HG02870 (cell line): ENCODE results near the gene MBD1.
"Not testable (repeated sequence)": the region's sequence is repeated elsewhere in the genome, so short reads cannot be mapped to it uniquely, and the experiment has no call there.

Experiments used
- ATAC-seq: cut with Tn5 transposase; IDR thresholded peaks from one replicate; pipeline ENCODE4 v1.9.1; 2021; ENCODE audit warnings: mild to moderate bottlenecking, moderate library complexity; ENCODE audit not compliant: unreplicated experiment

The MBD1 gene

GRCh38 chr18:50293039-50293438 is 11.7 kb upstream of the MBD1 start:
- ATAC-seq = no peak

DNA sequence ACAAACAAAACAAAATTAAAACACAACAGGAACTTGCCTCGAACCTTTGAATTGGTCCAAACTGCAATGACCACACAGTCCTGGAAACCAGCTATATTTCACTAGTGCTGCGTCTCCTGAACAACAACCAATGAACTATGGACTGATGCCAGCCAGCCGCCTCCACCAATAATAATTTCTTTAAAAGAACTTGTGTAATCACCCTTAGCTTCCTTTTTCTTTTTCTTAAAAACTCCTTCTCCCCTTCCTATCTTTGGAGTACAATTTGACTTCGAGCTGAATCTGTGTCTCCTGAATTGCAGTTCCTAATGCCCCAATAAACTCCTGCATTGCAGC is 7.8 kb upstream of the MBD1 start:
- ATAC-seq = no peak

- not testable (repeated sequence) for ATAC-seq
These were observed 7.2 kb upstream of the MBD1 start for GRCh38 chr18:50288348-50289107.

DNA sequence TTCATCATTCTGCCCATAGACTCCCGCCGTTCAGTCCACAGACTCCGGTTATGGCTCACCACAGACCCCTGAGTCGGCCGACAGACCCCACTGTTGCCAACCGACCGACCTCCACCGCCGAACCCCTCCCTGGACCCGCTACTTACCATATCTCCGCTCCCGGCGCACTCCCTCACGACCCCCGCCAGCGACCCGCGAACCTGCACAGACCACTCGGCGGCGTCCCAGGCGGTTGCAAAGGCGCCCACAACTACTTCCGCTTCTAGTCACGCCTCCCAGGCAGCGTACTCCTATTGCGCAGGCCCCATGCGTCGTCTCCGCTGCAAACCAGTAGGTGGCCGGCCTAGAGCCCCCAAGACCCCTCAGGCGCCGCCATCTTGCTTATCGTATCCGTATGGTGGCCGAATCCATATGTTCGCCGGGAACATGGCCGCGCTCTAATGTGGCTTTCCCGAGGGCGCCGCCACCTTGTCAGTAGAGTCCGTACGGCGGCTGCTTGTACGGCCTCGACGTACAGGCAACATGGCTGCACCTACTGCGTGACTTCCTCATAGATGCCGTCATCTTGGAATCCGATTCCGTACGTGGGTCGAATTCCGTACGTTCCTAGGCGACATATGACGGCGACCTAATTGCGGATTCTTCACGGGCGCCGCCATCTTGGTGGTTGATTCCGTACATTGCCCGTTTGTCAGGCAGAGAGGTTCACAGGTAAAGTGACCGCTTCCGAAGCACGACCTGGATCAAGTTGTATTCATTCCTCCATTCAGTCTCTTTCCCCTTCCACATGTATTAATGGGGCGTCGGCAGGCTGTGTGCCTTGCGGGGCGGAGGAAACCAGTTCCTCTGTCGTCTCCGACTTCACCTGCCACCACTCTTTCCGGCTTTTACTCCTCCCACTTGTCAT is 6.4 kb upstream of the MBD1 start, which contains the start of gene CXXC1:
Gene CXXC1, minus strand, starts transcription at position 252 of the 907 bp plus-strand sequence. Its CDS starts 103 bp downstream, at position 149.
- peak; percentile 90 for ATAC-seq

GRCh38 chr18:50287028-50287440 is 5.7 kb upstream of the MBD1 start:
- ATAC-seq = no peak

DNA sequence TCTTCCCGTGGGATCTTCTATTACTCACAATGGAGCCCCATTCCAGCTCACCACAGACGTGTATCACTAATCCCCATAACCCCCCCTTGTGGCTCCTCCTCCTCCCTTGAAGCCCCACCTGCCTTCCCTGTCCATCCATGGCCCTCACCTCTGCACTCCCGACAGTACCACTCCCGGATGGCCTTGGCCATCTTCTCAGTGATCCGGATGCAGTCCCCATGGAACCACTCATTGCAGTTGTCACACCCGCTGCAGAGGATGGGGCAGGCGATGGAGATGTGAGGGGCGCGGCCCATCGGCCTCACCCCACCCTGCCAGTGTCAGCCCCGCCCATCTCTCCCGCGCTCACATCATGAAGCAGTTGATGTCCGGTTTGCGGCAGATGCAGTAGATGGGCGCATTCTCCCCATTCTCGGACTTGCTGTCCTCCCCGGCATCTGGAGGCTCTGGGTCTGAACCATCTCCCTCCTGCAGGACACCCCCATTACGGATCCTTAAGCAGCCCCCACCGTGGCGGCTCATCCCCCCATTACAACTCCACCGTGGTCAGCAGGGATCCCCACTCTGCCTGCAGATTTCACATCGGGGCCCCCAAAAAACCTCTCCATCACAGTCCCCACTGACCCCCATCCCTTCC is 5.2 kb upstream of the MBD1 start:
- no peak for ATAC-seq

DNA sequence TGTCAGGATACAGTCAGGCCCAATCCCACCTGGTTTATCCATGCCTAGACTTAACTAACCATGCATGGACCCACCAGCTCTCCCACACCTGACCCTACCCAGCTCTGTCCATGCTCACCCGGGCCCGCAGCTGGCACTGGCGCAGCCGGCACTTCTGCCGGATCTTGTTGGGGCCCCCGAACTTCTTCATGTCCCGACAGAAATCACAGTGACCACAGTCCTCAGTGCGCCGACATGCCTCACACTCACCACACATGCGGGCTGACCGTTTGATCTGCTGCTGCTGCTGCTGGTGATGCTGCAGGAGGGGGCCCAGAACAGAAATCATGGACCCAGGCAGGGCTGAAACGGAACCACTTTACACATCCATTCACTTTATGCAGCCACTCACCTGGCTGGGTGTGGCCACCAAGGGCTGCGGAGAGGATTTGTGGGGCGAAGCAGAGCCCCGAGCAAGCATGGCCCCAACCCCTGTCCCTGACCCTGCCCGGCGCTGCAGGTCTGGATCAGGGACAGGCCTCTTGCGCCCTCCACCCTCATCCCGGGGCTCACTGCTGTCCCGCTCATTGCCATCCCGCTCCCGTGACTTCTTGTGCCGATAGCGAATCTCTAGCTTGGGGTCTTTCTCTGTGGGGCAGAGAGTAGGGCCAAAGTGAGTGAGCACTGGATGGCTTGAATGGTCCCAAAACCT is 4.5 kb upstream of the MBD1 start:
- ATAC-seq = no peak

DNA sequence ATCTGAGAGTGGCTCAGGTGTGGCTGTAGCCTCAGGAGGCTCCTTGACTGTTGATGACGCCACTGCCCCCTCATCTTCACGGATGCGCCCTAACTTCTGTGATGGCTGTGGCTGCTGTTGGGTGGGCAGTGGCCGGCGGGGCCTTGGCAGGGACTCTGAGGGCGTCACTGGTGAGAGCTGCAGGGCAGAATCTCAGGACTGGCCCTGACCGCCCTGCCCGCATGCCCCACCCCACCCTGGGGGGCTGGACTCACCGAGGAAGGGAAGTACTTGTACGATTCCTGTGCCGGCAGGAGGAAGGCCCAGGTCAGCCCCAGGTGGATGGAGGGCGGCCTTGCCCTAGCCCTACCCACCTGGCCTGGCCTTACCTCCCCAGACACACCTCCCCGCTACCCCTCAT is 3.7 kb upstream of the MBD1 start:
- no peak for ATAC-seq

GRCh38 chr18:50284255-50284885 is 3.0 kb upstream of the MBD1 start:
- ATAC-seq = no peak

DNA sequence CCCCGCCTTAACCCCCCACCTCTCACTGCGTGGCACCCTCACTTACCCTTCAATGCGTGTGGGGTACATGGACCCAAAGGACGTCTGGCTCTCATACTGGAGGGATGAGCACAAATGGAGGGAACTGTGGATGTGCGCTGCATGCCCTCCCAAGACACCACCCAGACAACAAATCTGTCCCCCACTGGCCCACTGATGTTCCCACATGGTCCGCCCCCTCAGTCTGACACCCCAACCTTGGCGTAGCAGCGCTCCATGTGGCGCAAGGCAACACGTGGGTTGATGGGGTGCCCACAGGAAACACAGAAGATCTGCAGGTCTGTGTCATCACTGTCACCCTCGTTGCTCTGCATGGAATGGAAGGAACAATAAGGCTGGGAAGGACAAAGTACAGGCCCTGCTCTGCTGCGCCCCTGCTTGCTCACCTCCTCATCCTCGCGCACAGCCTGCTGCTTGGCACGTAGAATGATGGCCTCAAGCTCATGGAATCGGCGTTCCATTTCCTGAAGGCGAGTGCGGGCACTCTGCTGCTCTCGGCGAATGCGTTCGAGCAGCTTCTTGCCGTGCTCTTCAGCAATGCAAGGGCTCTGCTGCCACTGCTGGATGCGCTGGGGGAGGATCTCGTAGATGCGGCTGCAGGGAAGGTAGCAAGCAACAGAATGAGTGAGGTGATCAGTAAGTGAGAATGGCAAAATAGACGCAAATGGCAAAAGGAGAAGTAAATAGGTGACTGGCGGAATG is 2.3 kb upstream of the MBD1 start:
- ATAC-seq = no peak

DNA sequence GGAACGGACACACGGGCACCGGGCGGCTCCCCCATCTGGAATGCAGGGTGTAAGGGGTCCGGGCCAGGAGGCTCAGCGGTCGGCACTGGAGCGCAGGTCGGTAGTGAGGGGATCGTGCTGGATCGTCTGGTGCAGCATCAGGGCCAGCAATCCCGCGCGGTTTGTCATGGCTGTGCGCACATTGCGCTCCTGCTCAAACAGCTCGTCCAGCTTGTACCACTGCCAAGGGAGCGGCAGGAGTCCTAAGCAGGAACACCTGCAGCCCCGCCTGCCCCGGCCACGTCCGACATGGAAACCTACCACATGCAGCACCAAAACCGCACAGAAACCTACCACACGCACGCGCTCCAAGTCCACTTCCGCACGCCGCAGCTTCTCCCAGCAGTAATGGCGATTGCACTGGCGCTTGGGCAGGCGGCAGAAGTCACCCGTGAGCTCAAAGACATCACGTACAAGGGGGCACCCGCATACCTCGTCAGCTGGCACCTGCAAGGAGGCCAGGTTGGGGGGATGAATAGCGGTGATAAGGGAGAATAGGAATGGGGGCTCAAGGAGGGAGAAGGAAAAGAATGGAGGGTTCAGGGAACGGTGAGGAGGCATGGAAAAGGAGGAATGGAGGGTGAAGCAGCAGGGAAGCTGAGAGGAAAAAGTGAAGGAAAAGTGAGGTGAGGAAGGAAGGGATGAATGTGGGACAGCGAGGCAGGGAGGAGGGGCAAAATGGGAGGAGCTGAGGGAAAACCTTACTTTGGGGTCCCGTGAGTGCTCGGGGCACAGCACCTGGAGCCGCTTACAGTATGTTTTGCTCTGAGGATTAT is 1.4 kb upstream of the MBD1 start:
- ATAC-seq = no peak

DNA sequence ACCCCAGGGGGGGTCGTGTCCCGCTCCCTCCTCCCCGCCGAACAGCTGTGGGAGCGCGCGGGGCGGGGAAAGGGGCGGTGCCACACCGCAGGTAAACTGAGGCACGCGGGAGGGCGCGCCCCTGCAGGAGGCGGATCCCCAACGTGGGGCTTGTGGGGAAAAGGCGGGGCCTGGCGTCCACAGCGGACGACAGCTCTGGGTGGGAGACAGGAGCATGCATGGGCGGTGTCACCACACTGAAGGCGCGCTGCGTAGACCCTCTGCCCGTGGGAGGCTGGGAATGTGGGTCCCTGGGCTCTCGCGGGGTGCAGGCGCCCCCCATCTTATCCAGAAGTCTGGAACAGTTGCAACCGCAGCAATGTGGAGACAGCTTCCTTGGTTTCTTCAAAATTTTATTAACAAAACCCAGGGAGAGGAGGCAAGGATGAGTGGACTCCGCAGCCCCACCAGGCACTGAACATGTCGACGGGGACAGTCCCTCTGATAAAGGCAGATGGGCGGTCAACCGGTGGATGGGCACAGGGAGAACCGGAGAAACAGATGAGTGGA is 723 bp upstream of the MBD1 start:
- ATAC-seq = no peak

DNA sequence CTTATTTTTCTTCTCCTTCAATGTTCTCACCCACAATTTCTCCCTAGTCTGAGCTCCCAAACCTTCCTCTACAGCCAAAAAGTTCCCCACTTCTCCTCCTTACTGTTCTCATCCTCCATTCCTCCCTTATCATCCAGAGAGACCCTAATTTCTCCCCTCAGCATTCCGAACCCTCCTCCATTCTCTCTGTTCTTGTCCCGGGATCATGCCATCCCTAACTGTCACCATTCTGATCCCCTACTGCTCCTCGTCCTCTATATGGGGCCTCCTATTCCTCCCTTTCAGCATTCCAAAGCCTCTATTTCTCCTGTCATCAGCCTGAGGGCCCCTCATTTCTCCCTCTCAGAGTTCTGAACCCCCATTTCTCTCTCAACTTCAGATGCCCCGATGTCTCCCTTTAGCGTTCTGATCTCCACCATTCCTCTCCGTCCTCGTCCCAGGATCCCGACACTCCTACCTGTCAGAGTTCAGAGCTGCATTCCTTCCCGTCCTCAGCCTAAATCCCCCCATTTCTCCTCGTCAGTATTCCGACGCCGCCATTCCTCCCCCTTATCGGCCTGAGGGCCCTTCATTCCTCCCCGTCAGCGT is 522 bp downstream of the MBD1 start:
- no peak for ATAC-seq

DNA sequence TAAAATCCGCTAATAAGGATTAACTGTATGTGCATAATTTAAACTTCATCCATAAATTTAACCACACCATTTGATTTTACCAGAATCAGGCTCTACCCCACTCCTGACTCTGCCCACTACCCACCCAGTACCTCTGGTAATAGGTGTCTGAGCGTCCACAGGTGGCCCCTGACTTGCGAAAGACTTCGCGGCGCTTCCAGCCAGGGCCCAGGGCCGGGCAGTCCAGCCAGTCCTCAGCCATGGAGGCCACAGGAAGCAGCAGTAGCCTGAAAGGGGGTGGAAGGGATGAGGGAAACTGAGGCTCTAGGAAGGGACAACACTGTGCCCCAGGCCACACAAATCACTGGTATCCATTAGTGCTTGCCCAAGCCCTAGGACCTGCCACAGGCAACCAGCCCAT is 1.6 kb downstream of the MBD1 start:
- no peak for ATAC-seq

- no peak for ATAC-seq
These were observed 3.4 kb downstream of the MBD1 start for GRCh38 chr18:50277942-50278341.

DNA sequence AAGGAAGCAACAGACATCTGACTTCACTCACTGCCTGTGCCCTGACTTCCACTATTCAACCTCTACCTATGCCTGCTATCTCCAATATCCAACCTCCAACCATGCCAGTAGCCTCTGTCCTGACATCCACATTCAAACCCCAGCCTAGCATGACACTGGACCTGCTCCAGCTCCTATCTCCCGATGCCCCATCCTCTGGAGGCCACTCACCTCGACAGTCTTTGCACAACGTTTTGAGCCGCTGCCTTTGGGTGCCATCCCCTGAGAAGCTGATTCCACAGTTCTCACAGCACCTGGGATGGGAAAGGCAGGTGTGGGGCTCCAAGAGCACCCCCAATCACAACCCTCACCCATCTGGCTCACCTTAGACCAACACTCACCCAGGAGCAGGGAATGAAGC is 4.9 kb downstream of the MBD1 start:
- ATAC-seq = no peak

DNA sequence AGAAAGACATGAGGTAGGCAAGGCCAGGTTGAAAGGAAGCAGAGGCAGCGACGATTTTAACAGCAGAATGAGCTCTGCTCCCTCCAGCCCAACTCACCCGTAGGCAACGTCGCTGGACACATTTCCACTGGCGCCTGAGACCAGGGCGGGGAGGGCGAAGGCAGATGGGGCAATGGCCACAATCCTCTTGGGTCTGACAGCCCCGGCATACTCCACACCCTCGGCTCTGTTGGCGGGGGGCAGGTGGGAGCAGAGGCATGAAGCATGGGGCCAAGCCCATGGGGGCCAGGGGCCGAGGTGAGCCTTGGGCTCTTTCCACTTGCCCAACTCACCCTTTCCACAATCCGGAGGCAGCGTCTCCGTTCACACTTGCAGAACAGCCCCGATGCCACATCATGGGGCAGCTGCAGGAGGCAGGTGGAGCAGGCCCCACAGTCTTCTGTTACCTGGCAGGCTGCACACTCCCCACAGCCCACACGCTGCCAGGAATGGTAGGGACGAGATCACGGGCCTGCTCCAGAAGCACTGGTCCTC is 5.8 kb downstream of the MBD1 start:
- ATAC-seq = no peak

DNA sequence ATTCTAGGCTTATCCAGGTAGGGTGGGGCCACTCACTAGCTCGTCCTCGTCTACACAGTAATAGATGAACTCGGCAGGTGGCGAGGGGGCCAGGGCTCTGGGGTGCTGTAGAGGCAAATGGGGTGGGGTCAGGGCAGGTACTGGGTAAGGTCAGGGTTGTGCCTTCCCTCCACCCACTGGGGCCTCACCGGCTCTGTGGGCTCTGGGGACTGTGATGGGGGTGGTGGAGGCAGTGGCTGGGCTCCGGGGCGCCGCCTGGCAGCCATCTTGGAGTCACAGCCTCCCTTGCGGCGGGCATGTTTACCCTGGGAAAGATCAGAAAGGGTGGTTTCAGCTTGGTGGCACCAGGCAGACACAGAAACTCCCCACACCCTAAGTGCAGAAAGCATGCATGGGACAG is 6.4 kb downstream of the MBD1 start:
- ATAC-seq = no peak
